Erythroblast (primary cell): Measurements from ENCODE around the gene CCL1.
"Not testable (repeated sequence)": the region's sequence is repeated elsewhere in the genome, so short reads cannot be mapped to it uniquely, and the experiment has no call there.

Experiments
- GATA1 ChIP-seq: IDR thresholded peaks from 2 replicates; pipeline ENCODE4 v1.6.1; 2011; ENCODE audit warnings: low read depth, mild to moderate bottlenecking, control low read depth, low read length, moderate library complexity
- POLR2A ChIP-seq: IDR thresholded peaks from 2 replicates; pipeline ENCODE4 v1.6.1; 2011; ENCODE audit warnings: mild to moderate bottlenecking, low read length

DNA sequence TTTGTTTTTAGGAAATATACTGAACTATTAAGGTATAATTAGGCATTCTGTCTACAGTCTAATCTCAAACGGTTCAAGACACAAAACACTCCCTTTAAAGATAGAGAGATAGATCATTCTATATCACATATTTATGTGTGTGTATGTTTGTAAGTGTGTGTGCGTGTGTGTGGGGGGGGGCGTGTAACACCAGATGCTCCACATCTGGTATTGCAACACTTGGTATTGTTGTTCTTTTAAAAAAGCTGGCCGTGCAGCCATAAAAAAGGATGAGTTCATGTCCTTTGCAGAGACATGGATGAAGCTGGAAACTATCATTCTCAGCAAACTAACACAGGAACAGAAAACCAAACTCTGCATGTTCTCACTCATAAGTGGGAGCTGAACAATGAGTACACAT, 35.5 kb downstream of the CCL1 start:
- not testable (repeated sequence) for TF ChIP-seq POLR2A, GATA1
